Adipose tissue (tissue), 3 donors: ENCODE results near the gene SLC25A48. TPM values are rescaled to one million over a fixed set of nuclear protein-coding genes. Genes with fewer than 3 reads are reported as not detected.

ENCODE experiments used
- H3K27ac ChIP-seq: one replicate; pipeline ENCODE4 v1.5.1; 2013; ENCODE audit warnings: low read depth, low read length
- WGBS, 3 donors: extraction: QIAGEN DNeasy Blood & Tissue Kit; methylation state at CpG; one replicate each; pipeline ENCODE4 v1.1.7; 2013; 5-methylcytosine and 5-hydroxymethylcytosine counted together
- polyA plus RNA-seq, 3 donors: library from polyadenylated mRNA; stranded (reverse); fragments of 200-250 nt; gene quantifications; one replicate each; pipeline ENCODE4 v1.2.3, GENCODE V29; 2013
- donor health status: healthy with polysubstance abuse.
- donor health status: Bipolar disorder and iron deficiency.
- donor health status: healthy.

SLC25A48 gene
- under 1 TPM in 2 of 3 donors, not detected in 1; 0.03 to 0.83 TPM for polyA plus RNA-seq

DNA sequence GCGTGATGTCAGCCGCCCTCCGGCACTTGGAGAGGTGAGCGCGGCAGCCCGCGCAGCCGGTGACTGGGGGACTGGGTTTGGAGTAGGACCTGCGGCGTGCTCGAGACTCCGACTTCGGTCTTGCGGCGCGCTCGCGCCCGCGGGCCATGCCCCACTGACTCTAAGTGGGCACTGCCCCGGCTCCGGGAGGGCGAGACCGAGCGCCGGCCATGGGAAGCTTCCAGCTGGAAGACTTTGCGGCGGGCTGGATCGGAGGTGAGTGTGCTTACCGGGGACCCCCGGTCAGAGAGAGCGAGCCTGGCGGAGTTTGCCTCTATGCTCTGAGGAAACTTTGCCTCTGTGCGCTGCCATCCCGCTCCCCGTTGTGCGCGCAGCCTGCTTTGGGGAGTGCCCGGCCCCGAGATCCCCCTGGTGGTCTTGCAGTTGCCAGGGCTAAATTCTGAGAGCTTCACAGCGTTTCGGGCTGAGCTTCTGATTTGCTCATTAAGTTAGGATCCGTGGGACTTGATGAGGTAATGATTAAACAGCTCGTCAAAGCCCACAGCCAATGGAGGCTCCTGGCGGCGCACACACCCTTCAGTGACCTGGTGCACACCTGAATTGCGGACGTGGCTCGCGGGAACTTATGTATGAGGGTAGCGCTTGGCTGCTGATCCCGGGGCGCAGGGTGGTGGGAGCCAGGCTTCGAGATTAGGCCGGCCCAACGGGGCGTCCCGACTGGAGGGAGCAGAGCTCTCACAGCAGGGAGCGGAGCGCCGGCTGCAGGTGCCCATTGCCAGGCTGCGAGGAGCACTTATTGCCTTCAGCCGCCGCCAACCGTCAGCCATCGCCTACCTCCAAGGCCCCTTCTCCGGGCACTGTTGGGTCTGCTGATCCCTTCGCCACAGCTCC, at the start of gene SLC25A48:
Gene SLC25A48, plus strand, starts transcription at position 25 of the 891 bp plus-strand sequence. Its CDS starts 185 bp downstream, at position 210.
- no peak within 1 kb of the TSS for H3K27ac ChIP-seq
- 1 to 3% (median 3%) methylated on average over 66 to 68 of the region's 68 CpGs for WGBS, 3 donors

- WGBS, 3 donors = 62 to 75% (median 66%) methylated on average over 10 of the region's 10 CpGs
- H3K27ac ChIP-seq = no peak overlapping the region
Observed at GRCh38 chr5:135800656-135801055, 33.8 kb upstream of the SLC25A48 start.

DNA sequence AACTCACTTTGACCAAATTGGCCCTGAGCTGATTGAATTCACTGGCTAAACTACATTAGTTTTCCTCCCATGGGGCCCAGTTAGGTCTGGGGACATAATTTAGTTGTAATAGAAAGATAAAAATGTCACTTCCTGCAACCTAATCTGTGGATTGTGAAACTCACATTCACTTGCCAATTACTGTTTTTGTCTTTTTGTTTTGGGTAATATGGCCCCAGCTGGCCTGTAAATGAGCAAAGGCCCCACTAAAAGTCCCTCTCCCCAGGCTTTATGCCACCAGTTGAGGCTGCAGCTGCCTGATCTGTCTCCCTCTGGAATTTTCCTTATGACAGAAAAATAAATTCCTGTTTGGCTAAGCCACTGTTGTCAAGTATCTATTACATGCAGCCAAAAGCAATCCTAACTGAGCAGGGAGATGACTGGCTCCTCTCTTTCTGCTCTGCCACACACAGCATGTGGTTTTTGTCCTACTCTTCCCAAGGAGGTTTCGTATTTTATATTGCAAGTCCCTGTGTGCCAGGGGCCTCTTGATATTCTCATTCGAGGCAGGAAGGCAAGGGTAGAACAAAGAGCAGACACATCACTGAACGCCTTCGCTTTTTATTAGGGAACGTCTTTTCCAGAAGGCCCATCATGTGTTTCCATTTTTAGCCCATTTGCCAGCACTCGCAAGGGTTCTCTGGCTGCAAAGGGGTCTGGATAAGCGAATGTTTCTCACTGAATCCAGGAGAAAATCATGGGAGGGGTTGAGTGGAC, 24.1 kb upstream of the SLC25A48 start:
- H3K27ac ChIP-seq = no peak overlapping the region
- 56 to 76% (median 70%) methylated on average over 7 of the region's 7 CpGs for WGBS, 3 donors

DNA sequence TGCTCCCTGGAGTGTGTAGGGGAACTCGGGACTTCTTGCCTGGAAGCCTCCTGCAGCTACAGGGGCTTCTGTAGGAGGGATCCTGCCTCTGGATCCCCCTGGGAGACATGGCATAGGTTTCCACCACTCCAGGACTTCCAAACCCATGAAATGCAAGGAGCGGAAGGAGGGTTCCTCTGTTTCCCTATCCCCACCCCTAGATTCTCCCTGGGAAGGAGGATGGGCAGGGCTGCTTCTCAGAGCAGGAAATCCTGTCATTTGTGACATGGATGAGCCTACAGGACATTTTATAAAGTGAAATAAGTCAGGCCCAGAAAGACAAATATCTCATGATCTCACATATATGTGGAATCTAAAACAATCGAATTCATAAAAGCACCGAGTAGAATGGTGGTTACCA, 23.5 kb upstream of the SLC25A48 start:
- H3K27ac ChIP-seq = no peak overlapping the region

DNA sequence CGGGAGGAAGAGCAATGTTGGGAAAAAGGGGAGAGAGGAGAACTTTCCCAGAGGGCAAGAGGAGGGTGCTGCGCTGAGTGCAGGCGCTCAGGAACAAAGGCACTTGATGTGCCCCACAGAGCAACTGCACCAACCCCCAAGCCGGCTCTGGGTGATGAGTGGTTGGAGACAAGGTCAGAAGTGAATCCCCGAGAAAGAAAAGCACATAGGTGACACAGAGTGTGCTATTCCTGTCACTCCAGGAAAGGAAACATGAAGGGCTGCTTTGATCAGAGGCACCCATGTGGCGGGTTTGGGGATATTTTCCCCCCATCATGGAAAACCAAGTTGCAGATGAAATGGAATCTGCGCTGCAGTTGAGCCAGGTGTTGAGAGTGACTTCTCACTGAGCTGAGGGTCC, 20.7 kb upstream of the SLC25A48 start:
- WGBS, 3 donors = 75 to 92% (median 86%) methylated on average over 7 of the region's 7 CpGs

More for the DNA sequence above, 23.5 kb upstream of the SLC25A48 start:
- 79 to 88% (median 83%) methylated on average over 4 of the region's 4 CpGs for WGBS, 3 donors

DNA sequence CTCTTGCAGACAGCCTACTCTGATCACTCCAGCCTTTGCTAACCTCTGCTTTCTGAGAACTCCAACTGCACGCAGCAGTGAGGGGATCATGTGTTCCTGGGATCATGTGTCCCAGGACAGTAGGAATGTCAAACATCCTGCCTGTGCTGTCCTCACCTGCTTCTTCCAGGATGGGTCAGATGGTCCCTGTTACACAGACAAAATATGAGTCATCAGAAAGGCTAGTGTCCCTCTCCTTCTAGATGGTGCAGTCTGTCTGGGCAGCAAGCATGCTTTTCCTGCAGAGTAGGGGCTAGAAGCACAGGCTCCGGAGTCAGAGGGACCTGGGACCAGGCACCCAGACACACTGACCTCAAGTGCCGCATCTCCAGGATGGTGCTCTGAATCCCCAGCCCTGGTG, 20.1 kb upstream of the SLC25A48 start:
- no peak overlapping the region for H3K27ac ChIP-seq
- 80 to 96% (median 88%) methylated on average over 3 of the region's 3 CpGs for WGBS, 3 donors

More for the DNA sequence above, 20.7 kb upstream of the SLC25A48 start:
- no peak overlapping the region for H3K27ac ChIP-seq

- H3K27ac ChIP-seq = no peak overlapping the region
- 73 to 86% (median 78%) methylated on average over 3 of the region's 3 CpGs for WGBS, 3 donors
Observed at GRCh38 chr5:135814812-135815211, 19.7 kb upstream of the SLC25A48 start.

- no peak overlapping the region for H3K27ac ChIP-seq
- WGBS, 3 donors = 67 to 84% (median 77%) methylated on average over 5 of the region's 5 CpGs
Observed at GRCh38 chr5:135821061-135821801, 13.2 kb upstream of the SLC25A48 start.

- no peak overlapping the region for H3K27ac ChIP-seq
- WGBS, 3 donors = 69 to 88% (median 87%) methylated on average over 7 of the region's 7 CpGs
Observed at GRCh38 chr5:135821802-135822201, 12.7 kb upstream of the SLC25A48 start.

DNA sequence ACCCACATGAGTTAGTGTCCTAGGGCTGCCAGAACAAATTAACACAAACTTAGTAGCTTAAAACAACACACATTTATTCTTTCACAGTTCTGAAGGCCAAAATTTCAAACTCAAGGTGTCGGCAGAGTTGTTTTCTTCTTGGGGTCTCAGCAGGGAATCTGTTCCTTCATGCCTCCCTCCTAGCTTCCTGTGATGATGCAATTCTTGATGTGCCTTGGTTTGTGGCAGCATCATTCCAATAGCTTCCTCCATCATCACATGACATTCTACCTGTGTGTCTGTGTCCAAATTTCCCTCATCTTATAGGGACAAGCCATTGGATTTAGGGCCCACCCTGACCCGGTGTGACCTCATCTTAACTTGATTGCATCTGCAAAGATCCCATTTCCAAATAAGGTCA, 12.2 kb upstream of the SLC25A48 start:
- no peak overlapping the region for H3K27ac ChIP-seq
- 73 to 80% (median 75%) methylated on average over 2 of the region's 2 CpGs for WGBS, 3 donors

GRCh38 chr5:135822959-135823358, 11.5 kb upstream of the SLC25A48 start:
- WGBS, 3 donors = 81 to 85% (median 83%) methylated on average over 4 of the region's 4 CpGs
- no peak overlapping the region for H3K27ac ChIP-seq

DNA sequence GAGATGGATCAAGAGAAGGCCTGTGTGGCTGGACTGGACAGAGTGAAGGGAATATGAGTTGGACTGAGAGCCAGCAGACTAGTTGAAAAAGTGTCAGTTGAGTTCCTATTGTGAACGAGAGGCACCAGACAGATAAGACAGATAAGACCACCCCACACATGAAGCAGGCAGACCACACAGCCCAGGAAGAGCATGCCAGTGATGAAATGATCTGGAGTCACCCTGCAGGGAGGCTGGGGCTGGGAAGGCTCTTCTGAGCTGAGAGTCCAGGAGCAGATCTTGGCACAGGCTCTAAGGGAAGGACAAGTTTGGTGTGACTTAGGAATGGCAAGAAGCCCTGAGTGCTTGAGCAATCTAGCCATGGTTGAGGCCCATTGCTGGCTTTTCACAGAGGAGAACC, 10.6 kb upstream of the SLC25A48 start:
- H3K27ac ChIP-seq = no peak overlapping the region
- 21 to 68% (median 27%) methylated on average over 1 of the region's 1 CpG for WGBS, 3 donors

DNA sequence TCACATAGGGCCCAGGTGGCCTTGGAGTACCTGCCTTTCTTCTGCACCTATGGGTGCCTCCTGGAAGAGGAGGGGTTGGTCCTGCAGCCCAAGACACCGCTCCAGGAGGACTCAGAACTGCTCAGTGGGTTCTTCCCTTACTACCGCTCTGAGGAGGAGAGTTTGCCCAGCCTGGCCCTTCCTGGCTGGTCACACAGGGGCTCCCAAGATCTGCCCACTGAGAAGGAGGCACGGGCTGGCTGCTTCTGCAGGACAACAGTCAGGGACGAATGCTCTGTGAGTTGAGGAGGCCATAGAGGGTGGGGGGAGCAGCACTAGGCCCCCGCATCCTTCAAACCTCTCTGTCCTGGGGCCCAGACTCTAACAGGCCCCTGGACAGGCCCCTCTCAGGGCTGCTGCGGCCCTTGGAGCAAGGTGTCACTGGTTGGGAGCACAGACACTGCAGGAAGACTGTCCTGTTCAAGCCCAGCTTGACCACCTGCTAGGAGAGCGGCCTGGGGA, 9.9 kb upstream of the SLC25A48 start:
- H3K27ac ChIP-seq = no peak overlapping the region
- WGBS, 3 donors = 64 to 79% (median 79%) methylated on average over 7 of the region's 7 CpGs

DNA sequence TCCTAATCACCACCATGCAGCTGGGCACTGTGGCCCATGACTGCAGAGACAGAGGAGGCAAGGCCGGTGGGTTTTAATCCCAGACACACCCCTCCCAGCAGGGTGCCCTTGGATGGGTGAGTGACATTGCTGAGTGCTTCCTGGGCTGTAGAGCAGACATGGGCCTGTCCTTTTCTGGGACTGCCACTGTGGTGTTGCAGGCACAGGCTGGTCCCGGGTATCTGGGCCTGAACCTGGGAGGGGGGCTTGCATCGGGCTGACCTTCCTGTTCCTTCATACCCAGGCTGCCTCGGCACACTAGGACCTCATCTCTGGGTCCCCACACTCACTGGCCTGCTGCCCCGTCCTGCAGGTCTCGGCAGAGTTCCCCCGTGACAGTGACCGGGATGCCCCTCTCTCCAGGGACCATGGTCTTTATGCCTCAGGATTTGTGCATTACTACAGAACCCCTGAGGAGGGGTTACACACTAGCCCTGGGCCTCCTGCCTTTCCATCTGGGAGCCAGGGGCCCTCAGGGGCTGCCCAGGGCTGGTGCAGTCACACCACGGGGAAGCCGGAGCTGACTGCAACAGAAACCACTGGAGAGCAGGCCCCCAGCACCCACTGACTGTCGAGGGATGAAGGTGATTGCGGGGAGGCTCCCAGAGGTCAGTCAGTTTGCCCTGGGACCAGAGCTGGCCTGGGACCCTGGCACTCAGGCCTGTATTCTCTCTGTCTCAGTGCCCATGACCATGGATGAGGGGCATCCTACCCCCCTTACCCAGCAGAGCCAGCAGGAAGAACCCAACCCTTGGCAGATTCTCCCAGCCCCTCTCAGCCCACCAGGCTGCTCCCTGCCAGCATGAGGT, 8.9 kb upstream of the SLC25A48 start:
- WGBS, 3 donors = 76 to 83% (median 80%) methylated on average over 12 of the region's 12 CpGs
- no peak overlapping the region for H3K27ac ChIP-seq

GRCh38 chr5:135826221-135826525, 8.3 kb upstream of the SLC25A48 start:
- H3K27ac ChIP-seq = no peak overlapping the region
- 74 to 89% (median 88%) methylated on average over 3 of the region's 3 CpGs for WGBS, 3 donors

- WGBS, 3 donors = 62 to 71% (median 65%) methylated on average over 8 of the region's 8 CpGs
- H3K27ac ChIP-seq = no peak overlapping the region
Observed at GRCh38 chr5:135826994-135827671, 7.3 kb upstream of the SLC25A48 start.
